ENCODE data around the gene GPR161. TPM values are rescaled to one million over a fixed set of nuclear protein-coding genes. Genes with fewer than 3 reads are reported as not detected.

GPR161 gene
- total and polyA plus RNA-seq, 9 of the 15 experiments (the other 6 are each of a cell fraction or from before 2014, with no cell fraction given), result 0.15 to 2.4 (median 0.76) TPM

DNA sequence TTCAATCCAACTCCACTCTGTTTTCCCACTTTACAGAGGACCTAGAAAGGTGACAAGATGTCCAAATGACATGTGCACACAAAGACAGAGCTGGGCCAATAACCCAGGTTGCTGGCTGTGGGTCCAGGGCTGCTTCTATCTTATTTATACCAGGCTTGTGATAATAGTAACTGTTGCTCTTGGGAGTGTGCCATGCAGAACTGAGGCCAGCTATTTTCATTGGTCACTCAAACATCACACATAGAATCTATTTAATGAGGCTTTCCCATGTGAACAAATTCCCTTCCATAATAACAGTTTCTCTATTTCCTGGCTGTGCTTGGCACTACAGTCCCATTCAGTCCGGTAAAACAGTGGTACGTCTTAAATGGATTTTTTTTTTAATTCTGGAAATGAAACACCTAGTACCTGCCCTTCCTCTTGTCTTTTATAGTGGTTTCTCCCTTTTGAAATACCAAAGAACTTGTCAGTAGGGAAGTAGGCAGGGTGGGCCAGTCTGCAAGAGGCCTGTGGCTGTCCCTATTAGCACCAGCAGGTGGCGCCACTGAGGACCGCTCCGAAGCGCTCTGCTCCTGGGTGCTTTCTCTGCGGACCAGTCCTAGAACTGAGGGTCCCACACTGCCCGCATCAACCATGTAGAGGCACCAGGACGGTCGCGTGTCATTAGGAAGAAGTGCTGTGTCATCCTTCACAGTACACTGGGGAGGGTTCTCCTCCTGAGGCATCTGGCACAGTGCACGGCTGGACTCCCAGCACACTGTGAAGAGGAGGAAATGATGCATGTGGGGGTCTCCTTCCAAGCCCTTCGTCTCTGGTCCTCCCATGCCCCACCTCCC is 52.1 kb downstream of the GPR161 start (continued):
- no peak for TF ChIP-seq E2F3 (CRISPR knock-in tag; IDR thresholded peaks at IDR 0.05)
- TF ChIP-seq FOXK1 (CRISPR knock-in tag; IDR thresholded peaks at IDR 0.05; ENCODE audit: borderline replicate concordance), result no peak
- no peak for TF ChIP-seq SMAD3 (CRISPR knock-in tag; conservative IDR thresholded peaks at IDR 0.05)
- no peak for TF ChIP-seq CREBBP (IDR thresholded peaks at IDR 0.05; ENCODE audit: low read depth, low read length)
- no peak for TF ChIP-seq SUPT5H (IDR thresholded peaks at IDR 0.05)
- TF ChIP-seq, protein P1, sequence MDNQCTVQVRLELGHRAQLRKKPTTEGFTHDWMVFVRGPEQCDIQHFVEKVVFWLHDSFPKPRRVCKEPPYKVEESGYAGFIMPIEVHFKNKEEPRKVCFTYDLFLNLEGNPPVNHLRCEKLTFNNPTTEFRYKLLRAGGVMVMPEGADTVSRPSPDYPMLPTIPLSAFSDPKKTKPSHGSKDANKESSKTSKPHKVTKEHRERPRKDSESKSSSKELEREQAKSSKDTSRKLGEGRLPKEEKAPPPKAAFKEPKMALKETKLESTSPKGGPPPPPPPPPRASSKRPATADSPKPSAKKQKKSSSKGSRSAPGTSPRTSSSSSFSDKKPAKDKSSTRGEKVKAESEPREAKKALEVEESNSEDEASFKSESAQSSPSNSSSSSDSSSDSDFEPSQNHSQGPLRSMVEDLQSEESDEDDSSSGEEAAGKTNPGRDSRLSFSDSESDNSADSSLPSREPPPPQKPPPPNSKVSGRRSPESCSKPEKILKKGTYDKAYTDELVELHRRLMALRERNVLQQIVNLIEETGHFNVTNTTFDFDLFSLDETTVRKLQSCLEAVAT (IDR thresholded peaks at IDR 0.05), result no peak
- TF ChIP-seq, protein P2, sequence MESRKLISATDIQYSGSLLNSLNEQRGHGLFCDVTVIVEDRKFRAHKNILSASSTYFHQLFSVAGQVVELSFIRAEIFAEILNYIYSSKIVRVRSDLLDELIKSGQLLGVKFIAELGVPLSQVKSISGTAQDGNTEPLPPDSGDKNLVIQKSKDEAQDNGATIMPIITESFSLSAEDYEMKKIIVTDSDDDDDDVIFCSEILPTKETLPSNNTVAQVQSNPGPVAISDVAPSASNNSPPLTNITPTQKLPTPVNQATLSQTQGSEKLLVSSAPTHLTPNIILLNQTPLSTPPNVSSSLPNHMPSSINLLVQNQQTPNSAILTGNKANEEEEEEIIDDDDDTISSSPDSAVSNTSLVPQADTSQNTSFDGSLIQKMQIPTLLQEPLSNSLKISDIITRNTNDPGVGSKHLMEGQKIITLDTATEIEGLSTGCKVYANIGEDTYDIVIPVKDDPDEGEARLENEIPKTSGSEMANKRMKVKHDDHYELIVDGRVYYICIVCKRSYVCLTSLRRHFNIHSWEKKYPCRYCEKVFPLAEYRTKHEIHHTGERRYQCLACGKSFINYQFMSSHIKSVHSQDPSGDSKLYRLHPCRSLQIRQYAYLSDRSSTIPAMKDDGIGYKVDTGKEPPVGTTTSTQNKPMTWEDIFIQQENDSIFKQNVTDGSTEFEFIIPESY (CRISPR knock-in tag; IDR thresholded peaks at IDR 0.05), result 0 out of 2 replicates have a peak, but pooled peaks have one; percentile 16
- TF ChIP-seq ZNF584 (CRISPR knock-in tag; IDR thresholded peaks at IDR 0.05; ENCODE audit: low read depth), result no peak
- no peak for TF ChIP-seq SMARCA5 (IDR thresholded peaks at IDR 0.05)
- no peak for TF ChIP-seq SIN3A (IDR thresholded peaks at IDR 0.05; ENCODE audit: borderline replicate concordance in 2 of 2, control insufficient read depth in 1 of 2, low read depth in 2 of 2, low read length in 2 of 2)
- TF ChIP-seq, protein P3, sequence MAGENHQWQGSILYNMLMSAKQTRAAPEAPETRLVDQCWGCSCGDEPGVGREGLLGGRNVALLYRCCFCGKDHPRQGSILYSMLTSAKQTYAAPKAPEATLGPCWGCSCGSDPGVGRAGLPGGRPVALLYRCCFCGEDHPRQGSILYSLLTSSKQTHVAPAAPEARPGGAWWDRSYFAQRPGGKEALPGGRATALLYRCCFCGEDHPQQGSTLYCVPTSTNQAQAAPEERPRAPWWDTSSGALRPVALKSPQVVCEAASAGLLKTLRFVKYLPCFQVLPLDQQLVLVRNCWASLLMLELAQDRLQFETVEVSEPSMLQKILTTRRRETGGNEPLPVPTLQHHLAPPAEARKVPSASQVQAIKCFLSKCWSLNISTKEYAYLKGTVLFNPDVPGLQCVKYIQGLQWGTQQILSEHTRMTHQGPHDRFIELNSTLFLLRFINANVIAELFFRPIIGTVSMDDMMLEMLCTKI (IDR thresholded peaks at IDR 0.05; ENCODE audit: partially characterized antibody), result no peak
- TF ChIP-seq ZNF174 (CRISPR knock-in tag; IDR thresholded peaks at IDR 0.05), result no peak
- no peak for TF ChIP-seq FOXM1 (IDR thresholded peaks at IDR 0.05; ENCODE audit: low read depth)
- no peak for TF ChIP-seq FOXM1 (CRISPR knock-in tag; IDR thresholded peaks at IDR 0.05; ENCODE audit: low read depth)
- TF ChIP-seq SRSF9 (IDR thresholded peaks at IDR 0.05; ENCODE audit: borderline replicate concordance, low read depth, low read length), result no peak
- TF ChIP-seq ZNF175 (CRISPR knock-in tag; IDR thresholded peaks at IDR 0.05; ENCODE audit: low read depth), result no peak
- TF ChIP-seq HNRNPH1 (optimal IDR thresholded peaks at IDR 0.05; ENCODE audit: low read depth, low read length), result no peak
- TF ChIP-seq E2F4 (CRISPR knock-in tag; IDR thresholded peaks at IDR 0.05; ENCODE audit: low read depth), result no peak
- no peak for TF ChIP-seq HNRNPUL1 (IDR thresholded peaks at IDR 0.05; ENCODE audit: low read length)
- peak; percentile 80 for TF ChIP-seq SMC3 (conservative IDR thresholded peaks at IDR 0.05; ENCODE audit: insufficient read depth, low read depth, low read length)

Measured in K562 (cell line).